DOHH2 (cell line): ENCODE data around the gene SLC44A5.

Experiments
- EZH2phosphoT487 ChIP-seq: fragments of 200-600 bp; sonication (generic); IDR thresholded peaks from 2 replicates; pipeline ENCODE4 v1.6.1; 2017; ENCODE audit warnings: borderline replicate concordance, mild to moderate bottlenecking, antibody characterized with exemption, low read length, moderate library complexity, mixed read lengths
- TF ChIP-seq, protein P1 (sequence below): fragments of 200-600 bp; sonication (generic); IDR thresholded peaks from one replicate; pipeline ENCODE4 v1.5.1; 2014; ENCODE audit warnings: antibody characterized with exemption, mild to moderate bottlenecking, low read depth, low read length; ENCODE audit not compliant: poor library complexity, severe bottlenecking

DNA sequence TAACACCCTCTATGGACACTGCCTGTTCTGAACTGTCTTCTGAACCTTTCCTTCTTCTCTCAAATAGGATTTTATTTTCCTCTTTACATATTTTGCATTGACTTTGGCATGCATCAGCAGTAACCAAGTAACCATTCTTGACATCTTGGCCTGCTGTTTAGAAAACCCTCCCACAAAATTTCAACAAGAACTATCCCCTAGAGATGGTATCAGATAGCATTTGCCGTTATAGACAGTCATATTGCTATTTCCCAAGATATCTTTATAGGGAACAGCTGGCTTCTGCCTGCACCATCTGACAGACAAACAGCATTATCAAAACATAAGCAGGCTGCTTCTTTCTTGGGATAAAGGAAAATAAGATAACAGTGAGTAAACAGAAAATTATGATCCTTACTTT is 422.0 kb downstream of the SLC44A5 start:
- TF ChIP-seq, protein P1, sequence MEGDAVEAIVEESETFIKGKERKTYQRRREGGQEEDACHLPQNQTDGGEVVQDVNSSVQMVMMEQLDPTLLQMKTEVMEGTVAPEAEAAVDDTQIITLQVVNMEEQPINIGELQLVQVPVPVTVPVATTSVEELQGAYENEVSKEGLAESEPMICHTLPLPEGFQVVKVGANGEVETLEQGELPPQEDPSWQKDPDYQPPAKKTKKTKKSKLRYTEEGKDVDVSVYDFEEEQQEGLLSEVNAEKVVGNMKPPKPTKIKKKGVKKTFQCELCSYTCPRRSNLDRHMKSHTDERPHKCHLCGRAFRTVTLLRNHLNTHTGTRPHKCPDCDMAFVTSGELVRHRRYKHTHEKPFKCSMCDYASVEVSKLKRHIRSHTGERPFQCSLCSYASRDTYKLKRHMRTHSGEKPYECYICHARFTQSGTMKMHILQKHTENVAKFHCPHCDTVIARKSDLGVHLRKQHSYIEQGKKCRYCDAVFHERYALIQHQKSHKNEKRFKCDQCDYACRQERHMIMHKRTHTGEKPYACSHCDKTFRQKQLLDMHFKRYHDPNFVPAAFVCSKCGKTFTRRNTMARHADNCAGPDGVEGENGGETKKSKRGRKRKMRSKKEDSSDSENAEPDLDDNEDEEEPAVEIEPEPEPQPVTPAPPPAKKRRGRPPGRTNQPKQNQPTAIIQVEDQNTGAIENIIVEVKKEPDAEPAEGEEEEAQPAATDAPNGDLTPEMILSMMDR = no peak
- TF ChIP-seq EZH2phosphoT487 = no peak
